ENCODE data around the gene PML.

Gene PML

GRCh38 chr15:73984208-73984979 lies 10.1 kb upstream of the PML start:
- in situ Hi-C loops (cut with MboI; ENCODE audit: low sequenced_read_pairs) = no loop called here

GRCh38 chr15:73985101-73985873 lies 9.2 kb upstream of the PML start:
- in situ Hi-C loops (cut with MboI; ENCODE audit: low sequenced_read_pairs) = no loop called here

- in situ Hi-C loops (cut with MboI; ENCODE audit: low sequenced_read_pairs) = no loop called here
These were observed 8.3 kb upstream of the PML start for GRCh38 chr15:73986055-73986775.

- in situ Hi-C loops (cut with MboI; ENCODE audit: low sequenced_read_pairs) = no loop called here
These were observed 7.8 kb upstream of the PML start for GRCh38 chr15:73986776-73987056.

GRCh38 chr15:73987250-73987649 lies 7.3 kb upstream of the PML start:
- in situ Hi-C loops (cut with MboI; ENCODE audit: low sequenced_read_pairs) = no loop called here

- in situ Hi-C loops (cut with MboI; ENCODE audit: low sequenced_read_pairs) = no loop called here
These were observed 6.7 kb upstream of the PML start for GRCh38 chr15:73987681-73988444.

GRCh38 chr15:73988445-73988969 lies 6.0 kb upstream of the PML start:
- in situ Hi-C loops (cut with MboI; ENCODE audit: low sequenced_read_pairs) = no loop called here

- in situ Hi-C loops (cut with MboI; ENCODE audit: low sequenced_read_pairs) = no loop called here
These were observed 5.3 kb upstream of the PML start for GRCh38 chr15:73989001-73989798.

- in situ Hi-C loops (cut with MboI; ENCODE audit: low sequenced_read_pairs) = no loop called here
These were observed 4.1 kb upstream of the PML start for GRCh38 chr15:73990250-73991005.

- in situ Hi-C loops (cut with MboI; ENCODE audit: low sequenced_read_pairs) = no loop called here
These were observed 3.3 kb upstream of the PML start for GRCh38 chr15:73991260-73991659.

- in situ Hi-C loops (cut with MboI; ENCODE audit: low sequenced_read_pairs) = no loop called here
These were observed 2.6 kb upstream of the PML start, which contains the start of gene STOML1 for GRCh38 chr15:73991726-73992593. TSS of gene STOML1 (minus strand) at chr15:73992295. CDS start at chr15:73992223, 72 bp downstream.

- in situ Hi-C loops (cut with MboI; ENCODE audit: low sequenced_read_pairs) = no loop called here
These were observed 2.0 kb upstream of the PML start for GRCh38 chr15:73992594-73992898.

- in situ Hi-C loops (cut with MboI; ENCODE audit: low sequenced_read_pairs) = no loop called here
These were observed 1.1 kb upstream of the PML start for GRCh38 chr15:73993211-73993994.

GRCh38 chr15:73994912-73995622 lies 551 bp downstream of the PML start:
- in situ Hi-C loops (cut with MboI; ENCODE audit: low sequenced_read_pairs) = no loop called here

GRCh38 chr15:73996267-73996666 lies 1.8 kb downstream of the PML start:
- in situ Hi-C loops (cut with MboI; ENCODE audit: low sequenced_read_pairs) = no loop called here

GRCh38 chr15:73996939-73997338 lies 2.4 kb downstream of the PML start:
- in situ Hi-C loops (cut with MboI; ENCODE audit: low sequenced_read_pairs) = no loop called here

GRCh38 chr15:73997986-73998385 lies 3.5 kb downstream of the PML start:
- in situ Hi-C loops (cut with MboI; ENCODE audit: low sequenced_read_pairs) = no loop called here
